Measurements from ENCODE around the gene TRPM6. TPM values are rescaled to one million over a fixed set of nuclear protein-coding genes. Genes with fewer than 3 reads are reported as not detected.

Gene TRPM6
- total and polyA plus RNA-seq, 2 donors (not counting 3 experiments of a cell fraction or from before 2014, with no cell fraction given) = 0.01 to 0.22 TPM

DNA sequence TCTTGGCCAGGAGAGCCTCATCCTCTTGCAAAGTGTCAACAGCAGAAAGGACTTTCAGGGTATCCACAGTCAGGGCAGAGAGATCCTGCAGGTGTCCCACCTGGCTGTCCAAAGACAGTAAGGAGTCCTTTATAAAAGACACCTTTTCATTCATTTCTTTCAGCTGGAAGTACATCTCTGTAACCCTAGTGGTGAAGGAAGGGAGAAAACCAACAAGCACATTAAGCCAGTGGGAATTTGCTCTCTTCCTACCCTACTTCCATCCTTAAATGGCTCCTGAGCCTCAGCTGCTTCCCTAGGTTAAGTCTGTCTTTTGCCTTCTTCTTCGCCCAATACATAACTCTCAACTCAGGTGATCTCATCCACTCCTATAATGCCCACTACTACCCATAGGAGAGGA, 124.8 kb downstream of the TRPM6 start:
- TF ChIP-seq FOS (IDR thresholded peaks at IDR 0.05; ENCODE audit: borderline replicate concordance, insufficient read depth, low read length) (no peak), EZH2 (IDR thresholded peaks at IDR 0.05; ENCODE audit: borderline replicate concordance, low read depth, low read length, severe bottlenecking) (no peak), POLR2A (IDR thresholded peaks at IDR 0.05; ENCODE audit: low read depth, low read length) (no peak), MYC (IDR thresholded peaks at IDR 0.05; ENCODE audit: low read depth, low read length) (no peak)
- no peaks in the 10 kb centered on the region for H3K27me3 ChIP-seq (ENCODE audit: control insufficient read depth in 2 of 2, insufficient read depth in 2 of 2, low read length in 2 of 2)

DNA sequence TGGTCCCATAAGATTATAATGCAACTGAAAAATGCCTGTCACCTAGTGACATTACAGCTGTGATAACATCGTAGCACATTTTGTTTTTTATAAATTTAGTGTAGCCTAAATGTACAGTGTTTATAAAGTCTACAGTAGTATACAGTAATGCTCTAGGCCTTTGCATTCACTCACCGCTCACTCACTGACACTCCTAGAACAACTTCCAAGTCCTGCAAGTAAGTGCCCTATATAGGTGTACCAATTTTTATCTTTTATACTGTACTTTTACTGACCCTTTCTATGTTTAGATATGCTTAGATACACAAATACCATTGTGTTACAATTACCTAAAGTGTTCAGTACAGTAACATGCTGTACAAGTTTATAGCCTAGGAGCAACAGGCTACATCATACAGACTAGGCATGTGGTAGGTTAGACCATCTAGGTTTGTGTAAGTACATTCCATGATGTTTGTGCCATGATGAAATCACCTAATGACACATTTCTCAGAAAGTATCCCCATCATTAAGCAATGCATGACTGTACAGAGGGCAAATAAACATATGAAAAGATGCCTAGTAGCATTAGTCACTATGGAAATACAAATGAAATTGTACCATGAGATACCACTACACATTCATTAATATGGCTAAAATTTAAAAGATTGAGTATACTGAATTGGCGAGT, 127.6 kb downstream of the TRPM6 start:
- peak; percentile 48 for FAIRE-seq
- CTCF ChIA-PET = no interaction called here

More for the DNA sequence above, 124.8 kb downstream of the TRPM6 start:
- POLR2A ChIA-PET = no interaction called here
- H3K79me2 ChIP-seq (ENCODE audit: control insufficient read depth, insufficient read depth, low read length) = no peaks in the 10 kb centered on the region
- dilution Hi-C loops (cut with MboI; ENCODE audit: extremely low pct_ligation_motif_present, low sequenced_read_pairs) (no loop called here), intact Hi-C loops (cut with micrococcal nuclease) (no loop called here)
- DNase-seq (ENCODE audit: low read depth, low spot score) (no peak), FAIRE-seq (no peak)
- CTCF ChIA-PET = interaction anchor here (0.6 kb wide), 1 partner anchor 9 kb away, joined by 3 read pairs; no protein-coding TSS in a partner anchor
- H3K4me2 ChIP-seq (ENCODE audit: insufficient read depth, low read length) = no peak overlapping the region
- no peak overlapping the region for H3K4me3 ChIP-seq (replicated peaks in 1 of 3; ENCODE audit: insufficient read depth in 1 of 3, low read depth in 1 of 3, low read length in 3 of 3)
- no peak overlapping the region for H2AFZ ChIP-seq (ENCODE audit: low read depth, low read length)
- H3K27ac ChIP-seq (ENCODE audit: insufficient read depth, low read depth, low read length) = no peak overlapping the region
- H3K4me1 ChIP-seq (ENCODE audit: control insufficient read depth, extremely low read depth, insufficient read depth, low read length) = no peaks in the 10 kb centered on the region
- no TSS peak for BruUV-seq (replicated peaks)
- no peaks in the 10 kb centered on the region for H3K9me3 ChIP-seq (replicated peaks; ENCODE audit: control insufficient read depth, insufficient read depth, low read length)
- H3K9me1 ChIP-seq (replicated peaks; ENCODE audit: control insufficient read depth, extremely low read depth, insufficient read depth, low read length) = no peaks in the 10 kb centered on the region
- no peaks in the 10 kb centered on the region for H4K20me1 ChIP-seq (replicated peaks; ENCODE audit: control insufficient read depth, extremely low read depth, insufficient read depth, low read length)
- H3K9ac ChIP-seq (replicated peaks; ENCODE audit: extremely low read depth, insufficient read depth, low read length) = no peak overlapping the region
- no peaks in the 10 kb centered on the region for H3K36me3 ChIP-seq (ENCODE audit: control insufficient read depth in 2 of 2, extremely low read depth in 1 of 2, insufficient read depth in 2 of 2, low read length in 2 of 2)

More for the DNA sequence above, 127.6 kb downstream of the TRPM6 start:
- no peaks in the 10 kb centered on the region for H3K9me3 ChIP-seq (replicated peaks; ENCODE audit: control insufficient read depth, insufficient read depth, low read length)
- dilution Hi-C loops (cut with MboI; ENCODE audit: extremely low pct_ligation_motif_present, low sequenced_read_pairs) = no loop called here
- H3K9ac ChIP-seq (replicated peaks; ENCODE audit: extremely low read depth, insufficient read depth, low read length) = no peak overlapping the region
- no TSS peak for BruUV-seq (replicated peaks)
- POLR2A ChIA-PET = no interaction called here
- no peak overlapping the region for H2AFZ ChIP-seq (ENCODE audit: low read depth, low read length)
- DNase-seq (ENCODE audit: low read depth, low spot score) = no peak
- H3K4me1 ChIP-seq (ENCODE audit: control insufficient read depth, extremely low read depth, insufficient read depth, low read length) = no peaks in the 10 kb centered on the region
- no peak overlapping the region for H3K4me2 ChIP-seq (ENCODE audit: insufficient read depth, low read length)
- intact Hi-C loops (cut with micrococcal nuclease) = no loop called here
- H3K36me3 ChIP-seq (ENCODE audit: control insufficient read depth in 2 of 2, extremely low read depth in 1 of 2, insufficient read depth in 2 of 2, low read length in 2 of 2) = no peaks in the 10 kb centered on the region
- no peak overlapping the region for H3K27ac ChIP-seq (ENCODE audit: insufficient read depth, low read depth, low read length)
- H3K4me3 ChIP-seq (replicated peaks in 1 of 3; ENCODE audit: insufficient read depth in 1 of 3, low read depth in 1 of 3, low read length in 3 of 3) = no peak overlapping the region
- no peaks in the 10 kb centered on the region for H3K79me2 ChIP-seq (ENCODE audit: control insufficient read depth, insufficient read depth, low read length)
- H3K9me1 ChIP-seq (replicated peaks; ENCODE audit: control insufficient read depth, extremely low read depth, insufficient read depth, low read length) = no peaks in the 10 kb centered on the region
- no peaks in the 10 kb centered on the region for H4K20me1 ChIP-seq (replicated peaks; ENCODE audit: control insufficient read depth, extremely low read depth, insufficient read depth, low read length)
- H3K27me3 ChIP-seq (ENCODE audit: control insufficient read depth in 2 of 2, insufficient read depth in 2 of 2, low read length in 2 of 2) = no peaks in the 10 kb centered on the region
- no peak for TF ChIP-seq EZH2 (IDR thresholded peaks at IDR 0.05; ENCODE audit: borderline replicate concordance, low read depth, low read length, severe bottlenecking)
- no peak for TF ChIP-seq JUN (IDR thresholded peaks at IDR 0.05; ENCODE audit: borderline replicate concordance, insufficient read depth, insufficient read length, low read depth)
- no peak for TF ChIP-seq GATA2 (IDR thresholded peaks at IDR 0.05; ENCODE audit: insufficient read depth, insufficient read length, low read depth, low read length)
- TF ChIP-seq, protein P1, sequence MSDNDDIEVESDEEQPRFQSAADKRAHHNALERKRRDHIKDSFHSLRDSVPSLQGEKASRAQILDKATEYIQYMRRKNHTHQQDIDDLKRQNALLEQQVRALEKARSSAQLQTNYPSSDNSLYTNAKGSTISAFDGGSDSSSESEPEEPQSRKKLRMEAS (IDR thresholded peaks at IDR 0.05; ENCODE audit: insufficient read depth, insufficient read length) = no peak
- no peak for TF ChIP-seq POLR2A (IDR thresholded peaks at IDR 0.05; ENCODE audit: low read depth, low read length)
- no peak for TF ChIP-seq FOS (IDR thresholded peaks at IDR 0.05; ENCODE audit: borderline replicate concordance, insufficient read depth, low read length)
- TF ChIP-seq MYC (IDR thresholded peaks at IDR 0.05; ENCODE audit: low read depth, low read length) = no peak
- TF ChIP-seq POLR2AphosphoS5 (IDR thresholded peaks at IDR 0.05; ENCODE audit: insufficient read depth, low read depth, low read length) = no peak
- TF ChIP-seq, protein P2, sequence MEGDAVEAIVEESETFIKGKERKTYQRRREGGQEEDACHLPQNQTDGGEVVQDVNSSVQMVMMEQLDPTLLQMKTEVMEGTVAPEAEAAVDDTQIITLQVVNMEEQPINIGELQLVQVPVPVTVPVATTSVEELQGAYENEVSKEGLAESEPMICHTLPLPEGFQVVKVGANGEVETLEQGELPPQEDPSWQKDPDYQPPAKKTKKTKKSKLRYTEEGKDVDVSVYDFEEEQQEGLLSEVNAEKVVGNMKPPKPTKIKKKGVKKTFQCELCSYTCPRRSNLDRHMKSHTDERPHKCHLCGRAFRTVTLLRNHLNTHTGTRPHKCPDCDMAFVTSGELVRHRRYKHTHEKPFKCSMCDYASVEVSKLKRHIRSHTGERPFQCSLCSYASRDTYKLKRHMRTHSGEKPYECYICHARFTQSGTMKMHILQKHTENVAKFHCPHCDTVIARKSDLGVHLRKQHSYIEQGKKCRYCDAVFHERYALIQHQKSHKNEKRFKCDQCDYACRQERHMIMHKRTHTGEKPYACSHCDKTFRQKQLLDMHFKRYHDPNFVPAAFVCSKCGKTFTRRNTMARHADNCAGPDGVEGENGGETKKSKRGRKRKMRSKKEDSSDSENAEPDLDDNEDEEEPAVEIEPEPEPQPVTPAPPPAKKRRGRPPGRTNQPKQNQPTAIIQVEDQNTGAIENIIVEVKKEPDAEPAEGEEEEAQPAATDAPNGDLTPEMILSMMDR (IDR thresholded peaks at IDR 0.05; ENCODE audit: extremely low read depth in 1 of 2, insufficient read depth in 1 of 2, low read depth in 1 of 2, low read length in 2 of 2) = no peak

Measured in endothelial cell of umbilical vein (primary cell).